GM23338 (cell line): ENCODE measurements around the gene NHEJ1. TPM values are rescaled to one million over a fixed set of nuclear protein-coding genes. Genes with fewer than 3 reads are reported as not detected.

Source experiments
- ATAC-seq: fragments of 200-7000 bp; cut with Tn5 transposase; 3 replicates; pipeline ENCODE4 v1.9.1; 2020
- DNase-seq: peaks from one replicate; pipeline ENCODE4 v3.0.0-alpha.2; 2015; ENCODE audit warnings: low spot score
- H2AFZ ChIP-seq: fragments of 200-600 bp; sonication (generic); 2 replicates; pipeline ENCODE4 v1.8.0; 2016; ENCODE audit warnings: antibody characterized with exemption, mild to moderate bottlenecking, moderate library complexity
- H3F3A ChIP-seq: fragments of 200-600 bp; sonication (generic); replicated peaks from 2 replicates; pipeline ENCODE4 v1.8.0; 2017; ENCODE audit warnings: antibody characterized with exemption, mixed run types, low read depth
- H3K27ac ChIP-seq: fragments of 200-600 bp; sonication (generic); 2 replicates; pipeline ENCODE4 v1.6.1; 2016; ENCODE audit warnings: low read depth
- H3K27me3 ChIP-seq: fragments of 200-600 bp; sonication (generic); 2 replicates; pipeline ENCODE4 v1.8.0; 2016; ENCODE audit warnings: mild to moderate bottlenecking, mixed run types, moderate library complexity; ENCODE audit not compliant: insufficient read depth
- H3K36me3 ChIP-seq: fragments of 200-600 bp; sonication (generic); 2 replicates; pipeline ENCODE4 v1.8.0; 2016; ENCODE audit warnings: mild to moderate bottlenecking; ENCODE audit not compliant: insufficient read depth
- H3K4me1 ChIP-seq: fragments of 200-600 bp; sonication (generic); 2 replicates; pipeline ENCODE4 v1.8.0; 2016; ENCODE audit warnings: mild to moderate bottlenecking, moderate library complexity; ENCODE audit not compliant: insufficient read depth
- H3K4me2 ChIP-seq: fragments of 200-600 bp; sonication (generic); 2 replicates; pipeline ENCODE4 v1.7.1; 2017; ENCODE audit warnings: mixed run types
- H3K4me3 ChIP-seq: fragments of 200-600 bp; sonication (generic); 2 replicates; pipeline ENCODE4 v1.6.1; 2016; ENCODE audit warnings: mixed run types
- H3K79me2 ChIP-seq: fragments of 200-600 bp; sonication (generic); replicated peaks from 2 replicates; pipeline ENCODE4 v1.8.0; 2017; ENCODE audit warnings: mild to moderate bottlenecking; ENCODE audit not compliant: insufficient read depth
- H3K9me2 ChIP-seq: fragments of 200-600 bp; sonication (generic); 2 replicates; pipeline ENCODE4 v1.8.0; 2017; ENCODE audit not compliant: insufficient read depth
- H4K20me1 ChIP-seq: fragments of 200-600 bp; sonication (generic); replicated peaks from 2 replicates; pipeline ENCODE4 v1.8.0; 2017; ENCODE audit warnings: mild to moderate bottlenecking; ENCODE audit not compliant: insufficient read depth
- H3K27ac Mint-ChIP-seq: 2 replicates; pipeline ENCODE4 v1.8.0; 2020; ENCODE audit warnings: inconsistent platforms, mild to moderate bottlenecking, moderate library complexity, mixed read lengths
- H3K27me3 Mint-ChIP-seq: 3 replicates; pipeline ENCODE4 v1.8.0; 2022; ENCODE audit warnings: low read depth, mild to moderate bottlenecking, moderate library complexity, mixed read lengths, inconsistent platforms; ENCODE audit not compliant: insufficient read depth, poor library complexity
- H3K36me3 Mint-ChIP-seq: 3 replicates; pipeline ENCODE4 v1.8.0; 2021; ENCODE audit warnings: low read depth, mild to moderate bottlenecking, inconsistent platforms, moderate library complexity, mixed read lengths
- H3K4me1 Mint-ChIP-seq: 3 replicates; pipeline ENCODE4 v1.8.0; 2020; ENCODE audit warnings: mild to moderate bottlenecking, inconsistent platforms, mixed read lengths
- H3K4me3 Mint-ChIP-seq: 3 replicates; pipeline ENCODE4 v1.8.0; 2021; ENCODE audit warnings: moderate library complexity, mild to moderate bottlenecking, inconsistent platforms, mixed read lengths
- H3K9me3 Mint-ChIP-seq: 3 replicates; pipeline ENCODE4 v1.8.0; 2020; ENCODE audit warnings: moderate library complexity, mild to moderate bottlenecking, inconsistent platforms, mixed read lengths
- CREB1 ChIP-seq: fragments of 250-450 bp; sonication (Bioruptor Pico); IDR thresholded peaks from 2 replicates; pipeline ENCODE4 v1.5.0; 2020; ENCODE audit warnings: low read depth, mild to moderate bottlenecking, moderate library complexity
- ETS1 ChIP-seq: IDR thresholded peaks from 2 replicates; pipeline ENCODE4 v1.6.1; 2016; ENCODE audit warnings: antibody characterized with exemption
- EZH2 ChIP-seq: fragments of 200-600 bp; sonication (generic); IDR thresholded peaks from one replicate; pipeline ENCODE4 v1.8.0; 2017; ENCODE audit warnings: antibody characterized with exemption, mild to moderate bottlenecking, low read depth; ENCODE audit not compliant: unreplicated experiment
- EZH2phosphoT487 ChIP-seq: fragments of 200-600 bp; sonication (generic); IDR thresholded peaks from one replicate; pipeline ENCODE4 v1.8.1; 2018; ENCODE audit warnings: antibody characterized with exemption; ENCODE audit not compliant: unreplicated experiment
- JUNB ChIP-seq: IDR thresholded peaks from one replicate; pipeline ENCODE4 v1.6.1; 2016; ENCODE audit warnings: antibody characterized with exemption; ENCODE audit not compliant: unreplicated experiment
- NANOG ChIP-seq: IDR thresholded peaks from 2 replicates; pipeline ENCODE4 v1.6.1; 2016; ENCODE audit warnings: antibody characterized with exemption, borderline replicate concordance
- POLR2AphosphoS5 ChIP-seq: IDR thresholded peaks from 2 replicates; pipeline ENCODE4 v1.6.1; 2016; ENCODE audit warnings: antibody characterized with exemption, low read depth
- STAT1 ChIP-seq: IDR thresholded peaks from one replicate; pipeline ENCODE4 v1.6.1; 2016; ENCODE audit warnings: antibody characterized with exemption; ENCODE audit not compliant: unreplicated experiment
- ZNF331 ChIP-seq: fragments of 250-450 bp; sonication (Bioruptor Pico); IDR thresholded peaks from 2 replicates; pipeline ENCODE4 v1.5.0; 2020; ENCODE audit warnings: low read depth, mild to moderate bottlenecking, moderate library complexity
- ZNF462 ChIP-seq: fragments of 250-450 bp; sonication (Bioruptor Pico); IDR thresholded peaks from 2 replicates; pipeline ENCODE4 v1.5.0; 2020; ENCODE audit warnings: mild to moderate bottlenecking, moderate library complexity
- polyA plus RNA-seq: library from polyadenylated mRNA; unstranded; fragments of >200 nt; fragmentation: Nextera tagmentation; extraction: Ambion mirVana; gene quantifications from 2 replicates; pipeline ENCODE4 v1.2.1, GENCODE V29; 2016
- total RNA-seq: library from RNA; depleted of rRNA; stranded (reverse); fragments of >200 nt; shearing (Covaris generic); gene quantifications from 2 replicates; pipeline ENCODE4 v1.2.3, GENCODE V29; 2014
- TF ChIP-seq, protein P1 (sequence below), 2 experiments: fragments of 200-600 bp in 1 of 2; sonication (generic) in 1 of 2; conservative IDR thresholded peaks; 2 replicates each; pipeline versions ENCODE4 v1.5.1 to v1.6.1; 2016 to 2017; ENCODE audit warnings: antibody characterized with exemption in 2 of 2, low read depth in 2 of 2, mild to moderate bottlenecking in 2 of 2, moderate library complexity in 1 of 2

The NHEJ1 gene
- total and polyA plus RNA-seq, 2 experiments from 2014 or later, result 19.6 to 30.6 TPM

DNA sequence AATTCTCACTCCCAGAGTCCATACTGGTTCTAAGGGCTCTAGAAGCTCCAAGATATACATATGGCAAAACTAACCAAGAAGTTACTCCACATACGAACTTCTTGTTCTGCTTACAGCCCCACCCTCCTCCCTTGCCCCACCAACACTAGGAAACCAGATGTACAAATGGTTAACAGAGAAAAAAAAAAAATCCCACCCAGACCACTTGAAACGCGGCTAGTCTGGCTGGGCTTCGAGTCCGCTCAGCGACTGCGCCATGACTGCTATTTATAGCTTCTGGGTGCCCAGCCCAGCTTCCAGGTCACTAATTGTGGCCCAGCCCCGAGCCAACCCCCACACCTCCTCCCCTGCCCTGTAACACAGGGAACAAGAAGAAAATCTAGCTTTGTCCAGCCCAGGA lies 52.9 kb downstream of the NHEJ1 start (continued):
- TF ChIP-seq ZNF462 (CRISPR knock-in tag), result no peak
- no peak for TF ChIP-seq EZH2

DNA sequence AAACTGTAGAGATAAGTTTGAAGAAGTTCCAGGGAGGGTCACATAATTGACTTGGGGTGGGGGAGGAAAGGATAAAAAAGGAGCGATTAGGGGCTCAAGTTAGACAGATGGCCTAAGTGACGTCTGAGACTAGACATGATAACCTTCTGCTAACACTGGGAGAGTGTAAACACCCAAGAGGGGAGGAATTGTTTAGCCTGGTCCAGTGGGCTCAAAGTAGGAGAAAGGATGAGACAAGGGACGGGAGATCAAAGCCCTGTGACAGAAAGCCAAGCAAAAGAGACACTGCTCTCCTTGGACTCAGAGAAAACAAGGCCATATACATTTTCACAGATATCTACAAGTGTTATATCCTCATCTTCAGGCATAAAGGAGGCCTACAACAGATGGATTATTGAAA lies 54.4 kb downstream of the NHEJ1 start:
- H3K27ac ChIP-seq, result no peak overlapping the region
- H3K9me3 Mint-ChIP-seq, result no peaks in the 10 kb centered on the region
- H3K4me1 ChIP-seq, result no peaks in the 10 kb centered on the region
- TF ChIP-seq NANOG, result no peak
- no peak for TF ChIP-seq POLR2AphosphoS5
- TF ChIP-seq EZH2phosphoT487, result no peak
- no peak for TF ChIP-seq ETS1
- no peak for TF ChIP-seq CREB1 (CRISPR knock-in tag)
- no peak for TF ChIP-seq JUNB
- TF ChIP-seq, protein P1, sequence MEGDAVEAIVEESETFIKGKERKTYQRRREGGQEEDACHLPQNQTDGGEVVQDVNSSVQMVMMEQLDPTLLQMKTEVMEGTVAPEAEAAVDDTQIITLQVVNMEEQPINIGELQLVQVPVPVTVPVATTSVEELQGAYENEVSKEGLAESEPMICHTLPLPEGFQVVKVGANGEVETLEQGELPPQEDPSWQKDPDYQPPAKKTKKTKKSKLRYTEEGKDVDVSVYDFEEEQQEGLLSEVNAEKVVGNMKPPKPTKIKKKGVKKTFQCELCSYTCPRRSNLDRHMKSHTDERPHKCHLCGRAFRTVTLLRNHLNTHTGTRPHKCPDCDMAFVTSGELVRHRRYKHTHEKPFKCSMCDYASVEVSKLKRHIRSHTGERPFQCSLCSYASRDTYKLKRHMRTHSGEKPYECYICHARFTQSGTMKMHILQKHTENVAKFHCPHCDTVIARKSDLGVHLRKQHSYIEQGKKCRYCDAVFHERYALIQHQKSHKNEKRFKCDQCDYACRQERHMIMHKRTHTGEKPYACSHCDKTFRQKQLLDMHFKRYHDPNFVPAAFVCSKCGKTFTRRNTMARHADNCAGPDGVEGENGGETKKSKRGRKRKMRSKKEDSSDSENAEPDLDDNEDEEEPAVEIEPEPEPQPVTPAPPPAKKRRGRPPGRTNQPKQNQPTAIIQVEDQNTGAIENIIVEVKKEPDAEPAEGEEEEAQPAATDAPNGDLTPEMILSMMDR (conservative IDR thresholded peaks at IDR 0.05; ENCODE audit: low read depth in 2 of 2), result no peak
- no peak for TF ChIP-seq ZNF331
- no peak for TF ChIP-seq STAT1

More for the DNA sequence above, 54.4 kb downstream of the NHEJ1 start:
- no peaks in the 10 kb centered on the region for H3F3A ChIP-seq
- Mint-ChIP-seq H3K4me1 (peaks cover 12% of the 10 kb centered on the region), H3K27ac (no peak overlapping the region), H3K4me3 (no peak overlapping the region), H3K27me3 (peaks cover 2% of the 10 kb centered on the region), H3K36me3 (no peaks in the 10 kb centered on the region; the same call in 2 of the 3 replicates)
- DNase-seq (no peak), ATAC-seq (no peak)
- no peak overlapping the region for H2AFZ ChIP-seq
- H3K27me3 ChIP-seq, result no peaks in the 10 kb centered on the region
- H3K4me3 ChIP-seq, result no peak overlapping the region
- H3K36me3 ChIP-seq, result no peaks in the 10 kb centered on the region
- no peaks in the 10 kb centered on the region for H3K79me2 ChIP-seq
- H3K4me2 ChIP-seq, result no peak overlapping the region
- H3K9me2 ChIP-seq, result no peaks in the 10 kb centered on the region
- no peaks in the 10 kb centered on the region; the same call in 1 of the 2 replicates for H4K20me1 ChIP-seq
